Prostate gland (tissue), 2 donors: ENCODE measurements around the gene MYBBP1A. TPM values are rescaled to one million over a fixed set of nuclear protein-coding genes. Genes with fewer than 3 reads are reported as not detected.

Experiments used
- DNase-seq: peaks from one replicate; pipeline ENCODE4 v3.0.0-alpha.2; 2019; ENCODE audit warnings: low spot score
- H3K27ac ChIP-seq, 2 donors: fragments of 200-600 bp; sonication (generic); 2 replicates each; pipeline ENCODE4 v1.5.1; 2017 to 2019
- H3K27me3 ChIP-seq: fragments of 200-600 bp; sonication (generic); replicated peaks from 2 replicates; pipeline ENCODE4 v1.5.1; 2019; ENCODE audit not compliant: insufficient read depth
- H3K36me3 ChIP-seq, 2 donors: fragments of 200-600 bp; sonication (generic); 1 replicate in 1 of 2; 2 replicates in 1 of 2; pipeline versions ENCODE4 v1.5.1 to v1.8.1; 2017 to 2019
- H3K4me1 ChIP-seq: fragments of 200-600 bp; sonication (generic); replicated peaks from 2 replicates; pipeline ENCODE4 v1.5.1; 2019
- H3K4me3 ChIP-seq, 2 donors: fragments of 200-600 bp; sonication (generic); 2 replicates each; pipeline ENCODE4 v1.5.1; 2017 to 2019
- H3K9me3 ChIP-seq: fragments of 200-600 bp; sonication (generic); 2 replicates; pipeline ENCODE4 v1.5.1; 2017
- POLR2A ChIP-seq: fragments of 450-650 bp; IDR thresholded peaks from one replicate; pipeline ENCODE4 v1.6.1; 2016; ENCODE audit warnings: antibody characterized with exemption, mild to moderate bottlenecking
- POLR2AphosphoS5 ChIP-seq: sonication (generic); formaldehyde crosslinking; IDR thresholded peaks from one replicate; pipeline ENCODE4 v1.6.1; 2017; ENCODE audit warnings: antibody characterized with exemption
- WGBS: methylation state at CpG from one replicate; pipeline ENCODE4 v1.1.5; 2018; 5-methylcytosine and 5-hydroxymethylcytosine counted together
- intact Hi-C: fragments of 100-400 bp; cut with DNase I; formaldehyde crosslinking; loops from one replicate; pipeline ENCODE4 v1.14.2; 2022
- total RNA-seq, 2 donors: library from RNA; depleted of rRNA; stranded (reverse); fragments of >200 nt; gene quantifications; one replicate each; pipeline ENCODE4 v1.1.0, GENCODE V29; 2016
- TF ChIP-seq, protein P1 (sequence below), 4 experiments: fragments of 200-600 bp in 2 of 4; fragments of 450-650 bp in 2 of 4; sonication (generic) in 2 of 4; IDR thresholded peaks; 1 replicate in 3 of 4; 2 replicates in 1 of 4; pipeline ENCODE4 v1.5.1; 2016 to 2019; ENCODE audit warnings: antibody characterized with exemption in 4 of 4, mild to moderate bottlenecking in 2 of 4, moderate library complexity in 2 of 4

Gene MYBBP1A
- total RNA-seq, 2 donors from 2014 or later: 44.4 to 71.2 TPM

DNA sequence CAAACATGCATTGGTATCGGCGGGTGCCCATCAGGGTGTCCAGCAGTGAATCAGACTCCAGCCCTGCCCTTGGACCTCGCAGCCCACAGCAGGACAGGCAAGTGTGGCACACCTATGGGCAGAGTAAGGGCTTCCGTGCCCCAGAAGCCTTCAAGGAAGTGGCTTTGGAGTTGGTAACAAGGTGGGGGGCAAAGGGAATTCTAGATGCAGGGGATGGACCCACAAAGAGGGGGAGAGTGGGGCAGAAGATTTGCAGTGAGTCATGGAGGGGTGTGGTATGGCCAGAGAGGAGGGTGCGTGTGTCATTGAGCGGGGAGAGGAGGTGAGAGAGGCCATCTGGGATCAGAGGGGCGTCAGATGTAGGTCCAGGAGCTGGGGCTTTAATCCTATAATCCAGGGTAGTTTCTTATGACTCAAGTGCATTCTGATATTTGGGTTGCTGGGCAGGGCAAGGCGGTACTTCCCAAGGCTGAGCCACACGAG lies 65.0 kb downstream of the MYBBP1A start:
- DNase-seq: no peak
- WGBS: 87% methylated on average over 9 of the region's 9 CpGs
- Histone ChIP-seq H3K4me1 (no peaks in the 10 kb centered on the region), H3K27ac (no peak overlapping the region), H3K27me3 (no peaks in the 10 kb centered on the region), H3K9me3 (no peaks in the 10 kb centered on the region), H3K4me3 (no peak overlapping the region), H3K36me3 (no peaks in the 10 kb centered on the region)
- intact Hi-C loops: no loop called here
- TF ChIP-seq POLR2A: no peak
- TF ChIP-seq, protein P1, sequence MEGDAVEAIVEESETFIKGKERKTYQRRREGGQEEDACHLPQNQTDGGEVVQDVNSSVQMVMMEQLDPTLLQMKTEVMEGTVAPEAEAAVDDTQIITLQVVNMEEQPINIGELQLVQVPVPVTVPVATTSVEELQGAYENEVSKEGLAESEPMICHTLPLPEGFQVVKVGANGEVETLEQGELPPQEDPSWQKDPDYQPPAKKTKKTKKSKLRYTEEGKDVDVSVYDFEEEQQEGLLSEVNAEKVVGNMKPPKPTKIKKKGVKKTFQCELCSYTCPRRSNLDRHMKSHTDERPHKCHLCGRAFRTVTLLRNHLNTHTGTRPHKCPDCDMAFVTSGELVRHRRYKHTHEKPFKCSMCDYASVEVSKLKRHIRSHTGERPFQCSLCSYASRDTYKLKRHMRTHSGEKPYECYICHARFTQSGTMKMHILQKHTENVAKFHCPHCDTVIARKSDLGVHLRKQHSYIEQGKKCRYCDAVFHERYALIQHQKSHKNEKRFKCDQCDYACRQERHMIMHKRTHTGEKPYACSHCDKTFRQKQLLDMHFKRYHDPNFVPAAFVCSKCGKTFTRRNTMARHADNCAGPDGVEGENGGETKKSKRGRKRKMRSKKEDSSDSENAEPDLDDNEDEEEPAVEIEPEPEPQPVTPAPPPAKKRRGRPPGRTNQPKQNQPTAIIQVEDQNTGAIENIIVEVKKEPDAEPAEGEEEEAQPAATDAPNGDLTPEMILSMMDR (IDR thresholded peaks at IDR 0.05): no peak
- TF ChIP-seq POLR2AphosphoS5: no peak

DNA sequence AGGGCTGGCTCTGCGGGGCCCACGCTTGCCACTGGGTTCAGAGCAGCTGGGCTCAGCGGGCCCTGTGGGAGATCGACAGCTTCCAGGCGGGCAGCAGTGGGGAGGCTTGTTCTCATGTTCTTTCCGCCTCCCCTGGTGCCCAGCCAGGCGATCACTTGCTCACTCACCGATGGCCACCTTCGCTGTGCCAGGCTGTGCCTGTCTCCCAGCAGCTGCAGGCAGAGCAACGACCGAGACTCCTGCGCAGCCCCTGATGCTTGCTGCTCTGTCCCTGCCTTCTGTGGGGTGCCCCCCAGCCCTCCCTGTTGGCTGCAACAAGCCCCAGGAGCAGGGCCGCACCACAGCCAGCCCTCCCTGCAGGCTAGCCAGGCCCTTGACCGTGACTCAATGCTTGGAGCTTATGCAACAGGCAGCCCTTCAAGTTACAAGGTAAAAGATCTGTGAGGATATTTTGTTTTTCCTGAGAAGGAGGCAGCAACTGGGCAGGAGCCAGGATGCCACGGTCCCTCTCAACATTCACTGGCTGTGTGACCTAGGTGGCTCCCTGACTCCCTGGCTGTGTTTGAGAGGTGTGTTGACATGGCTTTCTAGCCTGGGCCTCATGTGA lies 66.1 kb downstream of the MYBBP1A start:
- no peaks in the 10 kb centered on the region for H3K9me3 ChIP-seq
- no peaks in the 10 kb centered on the region for H3K36me3 ChIP-seq
- TF ChIP-seq POLR2A: no peak
- no peak for TF ChIP-seq POLR2AphosphoS5
- TF ChIP-seq, protein P1 (IDR thresholded peaks at IDR 0.05): no peak
- H3K4me1 ChIP-seq: no peaks in the 10 kb centered on the region
- intact Hi-C loops: no loop called here
- no peak overlapping the region for H3K4me3 ChIP-seq
- H3K27me3 ChIP-seq: no peaks in the 10 kb centered on the region
- WGBS: 91% methylated on average over 15 of the region's 15 CpGs
- DNase-seq: no peak
- no peak overlapping the region for H3K27ac ChIP-seq

Other genes with a start within 250 kb of the MYBBP1A start
- 10 to 100 TPM; 54.1 to 59.3 TPM for gene UBE2G1, start 188.7 kb downstream of the MYBBP1A start, total RNA-seq
- under 1 TPM in 1 of 2 donors, not detected in 1; 0.50 TPM for gene SPNS3, start 121.4 kb downstream of the MYBBP1A start, total RNA-seq
- gene SPNS2, start 56.5 kb downstream of the MYBBP1A start, total RNA-seq: 10 to 100 TPM in 1 of 2 donors, 1 to 10 TPM in 1; 6.6 to 14.0 TPM
- gene GGT6, start 5.2 kb upstream of the MYBBP1A start, total RNA-seq: 10 to 100 TPM; 23.5 to 35.6 TPM
- 1 to 10 TPM; 4.6 to 6.3 TPM for gene SMTNL2, start 29.1 kb upstream of the MYBBP1A start, total RNA-seq
- gene ALOX15, start 86.3 kb upstream of the MYBBP1A start, total RNA-seq: under 1 TPM; 0.41 to 0.97 TPM
- 10 to 100 TPM; 27.1 to 79.7 TPM for gene PELP1, start 148.8 kb upstream of the MYBBP1A start, total RNA-seq
- gene ARRB2, start 155.2 kb upstream of the MYBBP1A start, total RNA-seq: 10 to 100 TPM; 12.5 to 30.1 TPM
- gene MED11, start 176.0 kb upstream of the MYBBP1A start, total RNA-seq: 10 to 100 TPM; 31.0 to 41.9 TPM
- gene ZMYND15, start 184.4 kb upstream of the MYBBP1A start, total RNA-seq: 1 to 10 TPM in 1 of 2 donors, under 1 TPM in 1; 0.91 to 7.3 TPM
- 10 to 100 TPM; 27.9 to 36.0 TPM for gene CXCL16, start 184.5 kb upstream of the MYBBP1A start, total RNA-seq
- not detected for gene TM4SF5, start 216.5 kb upstream of the MYBBP1A start, total RNA-seq
- 1 to 10 TPM in 1 of 2 donors, not detected in 1; 2.6 TPM for gene VMO1, start 231.0 kb upstream of the MYBBP1A start, total RNA-seq
- gene GLTPD2, start 233.6 kb upstream of the MYBBP1A start, total RNA-seq: not detected
- 100 to 1,000 TPM; 152 to 183 TPM for gene PSMB6, start 240.8 kb upstream of the MYBBP1A start, total RNA-seq